IMR-90 (cell line): ENCODE measurements around the gene TRO.

Experiments
- BHLHE40 ChIP-seq: fragments of 150-350 bp; IDR thresholded peaks from 2 replicates; pipeline ENCODE4 v1.6.1; 2016; ENCODE audit warnings: mild to moderate bottlenecking, low read depth, low read length
- CEBPB ChIP-seq: IDR thresholded peaks from 2 replicates; pipeline ENCODE4 v1.6.1; 2012; ENCODE audit warnings: low read depth, low read length, improper control_type of control experiment
- CTCF ChIP-seq: conservative IDR thresholded peaks from 2 replicates; pipeline ENCODE4 v1.5.1; 2012; ENCODE audit warnings: mild to moderate bottlenecking, low read depth, low read length, improper control_type of control experiment
- ELK1 ChIP-seq: fragments of 150-350 bp; IDR thresholded peaks from 2 replicates; pipeline ENCODE4 v1.6.1; 2016; ENCODE audit warnings: low read depth, mild to moderate bottlenecking, low read length, moderate library complexity, borderline replicate concordance
- FOS ChIP-seq: fragments of 150-350 bp; IDR thresholded peaks from 2 replicates; pipeline ENCODE4 v1.6.1; 2016; ENCODE audit warnings: low read depth, low read length
- MAFK ChIP-seq: IDR thresholded peaks from 2 replicates; pipeline ENCODE4 v1.6.1; 2012; ENCODE audit warnings: low read depth, low read length, improper control_type of control experiment
- MAZ ChIP-seq: IDR thresholded peaks from 2 replicates; pipeline ENCODE4 v1.6.1; 2012; ENCODE audit warnings: low read depth, mild to moderate bottlenecking, low read length, improper control_type of control experiment, moderate library complexity, borderline replicate concordance
- MXI1 ChIP-seq: IDR thresholded peaks from 2 replicates; pipeline ENCODE4 v1.6.1; 2012; ENCODE audit warnings: low read depth, mild to moderate bottlenecking, low read length, moderate library complexity, borderline replicate concordance
- POLR2A ChIP-seq: IDR thresholded peaks from 2 replicates; pipeline ENCODE4 v1.6.1; 2012; ENCODE audit warnings: mild to moderate bottlenecking, low read depth, low read length
- RAD21 ChIP-seq: IDR thresholded peaks from 2 replicates; pipeline ENCODE4 v1.6.1; 2012; ENCODE audit warnings: low read length, improper control_type of control experiment
- RCOR1 ChIP-seq: IDR thresholded peaks from 2 replicates; pipeline ENCODE4 v1.6.1; 2012; ENCODE audit warnings: mild to moderate bottlenecking, low read length, improper control_type of control experiment; ENCODE audit not compliant: insufficient replicate concordance
- RFX5 ChIP-seq: IDR thresholded peaks from 2 replicates; pipeline ENCODE4 v1.8.0; 2012; ENCODE audit warnings: low read depth, mild to moderate bottlenecking, low read length, moderate library complexity
- SMC3 ChIP-seq: fragments of 150-350 bp; IDR thresholded peaks from 2 replicates; pipeline ENCODE4 v1.6.1; 2016; ENCODE audit warnings: low read depth, mild to moderate bottlenecking, antibody characterized with exemption, low read length, moderate library complexity
- USF2 ChIP-seq: fragments of 150-350 bp; IDR thresholded peaks from 2 replicates; pipeline ENCODE4 v1.6.1; 2017; ENCODE audit warnings: mild to moderate bottlenecking, antibody characterized with exemption, low read length, low read depth

GRCh38 chrX:54945224-54945623, 24.6 kb downstream of the TRO start:
- no peak for TF ChIP-seq POLR2A
- no peak for TF ChIP-seq CTCF
- no peak for TF ChIP-seq ELK1
- TF ChIP-seq FOS = no peak
- TF ChIP-seq SMC3 = no peak
- no peak for TF ChIP-seq RFX5
- no peak for TF ChIP-seq RAD21
- TF ChIP-seq RCOR1 = no peak
- no peak for TF ChIP-seq CEBPB
- no peak for TF ChIP-seq BHLHE40
- TF ChIP-seq USF2 = no peak
- TF ChIP-seq MAFK = no peak
- TF ChIP-seq MXI1 = no peak
- TF ChIP-seq MAZ = no peak
